MV-4-11 (cell line): ENCODE data around the gene DNAJB9.

Source experiments
- DNase-seq: peaks from one replicate; lab custom pipeline; 2025; lab: John Stamatoyannopoulos, UW

The DNAJB9 gene

GRCh38 chr7:108605559-108606201 is 36.0 kb downstream of the DNAJB9 start:
- DNase-seq = no peak

- no peak for DNase-seq
These were observed 40.0 kb downstream of the DNAJB9 start for GRCh38 chr7:108609643-108610042.

- DNase-seq = no peak
These were observed 41.6 kb downstream of the DNAJB9 start for GRCh38 chr7:108611268-108611667.

- peak; percentile 28 for DNase-seq
These were observed 43.7 kb downstream of the DNAJB9 start for GRCh38 chr7:108613147-108613948.

- no peak for DNase-seq
These were observed 44.3 kb downstream of the DNAJB9 start for GRCh38 chr7:108613949-108614381.

GRCh38 chr7:108614896-108615295 is 45.2 kb downstream of the DNAJB9 start:
- DNase-seq = no peak

- no peak for DNase-seq
These were observed 48.4 kb downstream of the DNAJB9 start for GRCh38 chr7:108618056-108618455.

- DNase-seq = no peak
These were observed 53.5 kb downstream of the DNAJB9 start for GRCh38 chr7:108623220-108623619.
